IPS-NIHi11 (cell line): ENCODE measurements around the gene PROKR2.
A peak's percentile ranks its signal among the peaks of the same experiment; 100 is the strongest.

ENCODE experiments used
- DNase-seq: peaks from one replicate; pipeline ENCODE4 v3.0.0; 2012; ENCODE audit warnings: mixed read lengths, low spot score

PROKR2 gene

DNA sequence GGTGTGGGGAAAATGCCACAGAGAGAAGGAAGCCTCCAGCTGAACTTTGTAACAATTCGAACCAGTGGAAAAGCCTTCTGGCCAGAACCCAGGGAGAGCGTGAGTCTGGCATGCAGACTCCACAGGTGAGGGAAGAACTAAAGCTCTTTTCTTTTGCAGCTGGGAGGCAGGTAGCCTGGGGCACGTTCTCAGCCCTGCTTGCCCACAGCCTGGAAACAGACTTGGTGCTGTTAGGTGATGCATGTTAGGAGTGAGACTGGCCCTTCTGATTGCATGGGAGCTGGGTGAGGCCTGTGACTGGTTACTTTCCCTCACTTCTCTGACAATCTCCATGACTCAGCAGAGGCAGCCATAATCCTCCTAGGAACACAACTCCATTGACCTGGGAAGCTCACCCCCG, 34.2 kb downstream of the PROKR2 start:
- no peak for DNase-seq

DNA sequence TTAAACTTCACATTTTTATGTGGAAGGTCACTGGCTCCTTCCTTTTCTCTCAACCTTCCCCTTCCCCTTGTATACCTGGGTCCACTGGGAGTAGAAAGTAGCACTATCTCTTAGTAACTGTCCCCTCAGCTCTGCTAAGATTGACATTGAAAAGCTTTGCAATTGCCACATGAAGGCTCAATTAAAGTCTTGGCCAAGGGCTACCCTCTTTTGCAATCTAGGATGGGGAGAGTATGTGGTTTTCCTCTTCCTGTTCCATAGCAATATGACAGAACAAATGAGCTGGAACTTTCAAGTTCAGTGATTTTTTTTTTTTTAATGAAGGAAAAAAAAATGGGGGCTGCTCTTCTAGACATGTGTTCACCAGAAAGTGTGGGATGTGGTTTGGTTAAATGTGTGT, 37.1 kb downstream of the PROKR2 start:
- no peak for DNase-seq

DNA sequence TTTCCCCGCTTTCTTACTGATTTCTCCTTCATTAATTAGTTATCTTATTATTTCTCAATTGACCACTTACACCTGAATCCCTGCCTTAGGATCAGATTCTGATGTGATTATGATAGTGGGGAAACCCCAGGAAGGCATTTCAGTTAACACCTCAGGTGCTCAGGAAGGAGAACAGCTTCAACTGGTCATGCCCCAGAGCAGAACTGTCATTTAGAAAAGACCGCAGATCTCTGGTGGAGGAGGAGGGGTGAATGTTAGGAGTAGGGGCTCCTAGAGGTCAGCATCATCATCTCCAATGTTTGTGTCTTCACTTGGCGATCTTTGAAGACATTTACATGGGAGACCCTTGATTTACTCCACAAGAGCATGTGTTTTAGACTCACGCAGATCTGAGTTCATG, 44.5 kb downstream of the PROKR2 start:
- no peak for DNase-seq

DNA sequence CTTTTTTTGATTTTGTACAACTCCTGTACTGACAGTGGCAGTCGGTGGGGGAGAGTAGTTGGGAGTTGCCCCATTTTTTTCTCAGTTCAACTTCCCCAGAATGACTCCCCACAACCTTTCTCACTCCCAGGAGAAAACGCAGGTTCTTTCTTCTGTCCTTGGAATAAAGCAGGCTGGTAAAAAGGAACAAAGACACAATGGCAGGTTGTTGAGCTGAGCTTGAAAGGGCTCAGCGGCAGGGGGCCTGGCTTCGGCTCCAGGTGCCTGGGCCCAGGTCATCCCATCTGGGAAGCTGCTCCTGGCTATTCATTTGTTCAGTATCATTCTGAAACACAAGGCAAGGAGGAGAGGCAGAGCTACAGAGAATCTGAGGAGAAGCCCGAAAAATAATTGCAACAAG, 46.2 kb downstream of the PROKR2 start:
- DNase-seq = peak; percentile 66

DNA sequence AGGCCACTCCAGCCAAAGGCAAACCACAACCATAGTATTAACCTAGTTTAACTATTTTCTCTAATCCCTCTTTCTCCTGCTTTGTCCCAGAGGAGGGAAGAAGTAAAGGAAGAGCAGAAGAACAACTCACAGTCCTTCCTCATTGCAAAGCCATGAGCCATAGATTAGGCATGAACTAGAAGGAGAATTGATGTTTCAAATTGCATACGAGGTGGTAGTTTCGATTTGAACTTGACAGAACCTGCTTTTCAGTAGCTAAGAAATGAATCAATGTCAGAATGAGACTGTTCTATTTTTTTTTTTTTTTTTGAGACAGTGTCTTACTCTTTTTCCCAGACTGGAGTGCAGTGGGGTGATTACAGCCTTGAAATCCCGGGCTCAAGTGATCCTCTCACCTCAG, 48.3 kb downstream of the PROKR2 start:
- DNase-seq = no peak

DNA sequence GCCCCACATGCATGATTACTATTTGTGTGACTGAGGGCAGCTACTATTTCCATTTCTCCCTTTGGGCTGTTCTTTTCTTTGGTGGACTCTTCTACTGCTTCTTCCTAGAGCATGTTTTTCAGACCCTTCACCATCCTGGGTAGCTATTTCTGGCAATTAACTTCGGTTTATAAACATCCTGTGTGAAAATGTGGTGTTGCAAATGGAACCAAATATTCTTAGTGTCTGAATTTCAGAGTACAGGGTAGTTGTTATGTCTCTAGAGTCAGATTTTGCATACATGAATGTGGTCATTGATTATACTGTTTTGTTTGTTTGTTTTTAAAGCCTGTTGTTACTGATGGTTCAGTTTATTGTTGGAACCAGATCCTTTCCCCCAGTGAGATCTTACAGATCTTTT, 49.7 kb downstream of the PROKR2 start:
- DNase-seq = no peak
